CD8-positive, alpha-beta memory T cell (primary cell): Measurements from ENCODE around the gene TLR9. TPM values are rescaled to one million over a fixed set of nuclear protein-coding genes. Genes with fewer than 3 reads are reported as not detected.

ENCODE experiments used
- CTCF ChIA-PET: fragments of 350-600 bp; sonication (Branson Sonifier 250); formaldehyde crosslinking; loops from one replicate; lab custom pipeline; 2021; ENCODE audit warnings: antibody characterized with exemption; lab: Charles Lee
- POLR2A ChIA-PET: fragments of 350-600 bp; sonication (Branson Sonifier 250); formaldehyde crosslinking; loops from one replicate; lab custom pipeline; 2021; ENCODE audit warnings: antibody characterized with exemption; lab: Charles Lee
- DNase-seq, 5 donors: peaks; one replicate each; pipeline versions ENCODE4 v3.0.0 to v3.0.0-alpha.2; 2020 to 2022; ENCODE audit warnings: mixed read lengths in 1 of 5
- H3K27ac ChIP-seq: one replicate; pipeline ENCODE4 v1.7.0; 2013; ENCODE audit warnings: low read depth, mild to moderate bottlenecking, low read length, moderate library complexity
- H3K27me3 ChIP-seq: 2 replicates; pipeline ENCODE4 v1.7.0; 2013; ENCODE audit warnings: low read length, mild to moderate bottlenecking; ENCODE audit not compliant: insufficient read depth, poor library complexity, severe bottlenecking
- H3K36me3 ChIP-seq: 2 replicates; pipeline ENCODE4 v1.7.0; 2013; ENCODE audit warnings: mild to moderate bottlenecking, low read length, moderate library complexity; ENCODE audit not compliant: insufficient read depth
- H3K4me1 ChIP-seq: 2 replicates; pipeline ENCODE4 v1.7.0; 2013; ENCODE audit warnings: mild to moderate bottlenecking, low read length, moderate library complexity; ENCODE audit not compliant: insufficient read depth
- H3K4me3 ChIP-seq: 2 replicates; pipeline ENCODE4 v1.7.0; 2013; ENCODE audit warnings: mild to moderate bottlenecking, low read length
- H3K9me3 ChIP-seq: 2 replicates; pipeline ENCODE4 v1.7.0; 2013; ENCODE audit warnings: mild to moderate bottlenecking, low read length
- H3K27ac Mint-ChIP-seq, 8 donors: one replicate each; pipeline ENCODE4 v1.8.0; 2020 to 2021; ENCODE audit warnings: mixed read lengths in 8 of 8, mild to moderate bottlenecking in 6 of 8, inconsistent platforms in 3 of 8, moderate library complexity in 3 of 8
- H3K27me3 Mint-ChIP-seq, 2 donors: one replicate each; pipeline ENCODE4 v1.8.0; 2020 to 2021; ENCODE audit warnings: mixed read lengths in 2 of 2, mild to moderate bottlenecking in 1 of 2, moderate library complexity in 1 of 2
- H3K36me3 Mint-ChIP-seq, 3 donors: one replicate each; pipeline ENCODE4 v1.8.0; 2020 to 2021; ENCODE audit warnings: mixed read lengths in 3 of 3, inconsistent platforms in 1 of 3, mild to moderate bottlenecking in 1 of 3
- H3K4me1 Mint-ChIP-seq, 3 donors: one replicate each; pipeline ENCODE4 v1.8.0; 2020 to 2021; ENCODE audit warnings: mixed read lengths in 3 of 3, inconsistent platforms in 1 of 3, mild to moderate bottlenecking in 1 of 3
- H3K4me3 Mint-ChIP-seq, 7 donors: one replicate each; pipeline ENCODE4 v1.8.0; 2020 to 2021; ENCODE audit warnings: mixed read lengths in 7 of 7, mild to moderate bottlenecking in 6 of 7, moderate library complexity in 4 of 7, inconsistent platforms in 2 of 7
- H3K9me3 Mint-ChIP-seq, 5 donors: one replicate each; pipeline ENCODE4 v1.8.0; 2020 to 2022; ENCODE audit warnings: mixed read lengths in 5 of 5, mild to moderate bottlenecking in 3 of 5, moderate library complexity in 2 of 5, inconsistent platforms in 1 of 5
- polyA plus RNA-seq: library from polyadenylated mRNA; unstranded; fragments of 300-500 nt; fragmentation: Illumina TruSeq; gene quantifications from one replicate; pipeline ENCODE4 v1.2.3, GENCODE V29; 2021
- total RNA-seq, 2 experiments: library from RNA; stranded (reverse); gene quantifications; one replicate each; pipeline ENCODE4 v1.2.3, GENCODE V29; 2021

TLR9 gene
- total and polyA plus RNA-seq, 3 experiments from 2014 or later: 0.16 to 0.22 (median 0.16) TPM

DNA sequence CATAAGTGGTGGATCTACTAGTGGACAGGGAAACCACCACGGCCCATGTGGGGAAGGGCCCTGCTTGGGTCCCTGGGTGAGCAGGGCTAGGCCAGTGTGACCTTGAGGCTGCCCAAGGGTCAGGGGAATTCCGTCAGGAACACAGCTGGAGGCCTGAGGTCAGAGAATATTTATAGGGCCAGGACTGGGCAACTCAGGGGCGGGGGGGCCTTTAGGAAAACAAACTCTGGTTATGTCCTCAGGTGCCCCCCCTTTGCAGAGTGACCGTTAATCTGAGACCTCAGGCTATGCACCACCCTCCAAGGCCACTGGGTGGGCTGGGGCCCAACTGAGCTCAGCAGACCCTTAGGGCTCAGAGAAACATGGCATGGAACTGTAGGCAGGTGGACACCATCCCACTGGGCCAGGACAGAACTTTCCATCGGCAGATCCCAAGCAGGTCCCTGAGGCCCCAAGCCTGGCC, 11.0 kb upstream of the TLR9 start:
- Mint-ChIP-seq H3K4me1 (peaks cover 68 to 94% (median 87%) of the 10 kb centered on the region in 3 donors), H3K4me3 (peak overlapping the region in 6 of 7 donors; percentile 23 to 88 (median 53)), H3K36me3 (peaks cover 0 to 52% (median 5%) of the 10 kb centered on the region in 3 donors), H3K27me3 (peaks cover 0 to 2% of the 10 kb centered on the region in 2 donors), H3K9me3 (no peaks in the 10 kb centered on the region), H3K27ac (peak overlapping the region; percentile 58 to 88 (median 68))
- peaks cover 9% of the 10 kb centered on the region for H3K36me3 ChIP-seq
- H3K4me3 ChIP-seq: no peak overlapping the region
- no peaks in the 10 kb centered on the region for H3K27me3 ChIP-seq
- H3K9me3 ChIP-seq: no peaks in the 10 kb centered on the region
- peak in 1 of 5 donors; percentile 44 for DNase-seq
- POLR2A ChIA-PET: interaction anchor here (0.9 to 3.1 kb wide), 4 partner anchors 9 to 41 kb away, joined by 3 to 39 read pairs (median 10); partner anchors contain the start of genes PPM1M and WDR82
- peaks cover 81% of the 10 kb centered on the region for H3K4me1 ChIP-seq
- H3K27ac ChIP-seq: peak overlapping the region; percentile 16
- CTCF ChIA-PET: interaction anchor here (1.0 to 10.2 kb wide), 6 partner anchors 14 to 102 kb away, joined by 3 to 74 read pairs (median 40); partner anchors contain the start of genes TLR9 and WDR82

DNA sequence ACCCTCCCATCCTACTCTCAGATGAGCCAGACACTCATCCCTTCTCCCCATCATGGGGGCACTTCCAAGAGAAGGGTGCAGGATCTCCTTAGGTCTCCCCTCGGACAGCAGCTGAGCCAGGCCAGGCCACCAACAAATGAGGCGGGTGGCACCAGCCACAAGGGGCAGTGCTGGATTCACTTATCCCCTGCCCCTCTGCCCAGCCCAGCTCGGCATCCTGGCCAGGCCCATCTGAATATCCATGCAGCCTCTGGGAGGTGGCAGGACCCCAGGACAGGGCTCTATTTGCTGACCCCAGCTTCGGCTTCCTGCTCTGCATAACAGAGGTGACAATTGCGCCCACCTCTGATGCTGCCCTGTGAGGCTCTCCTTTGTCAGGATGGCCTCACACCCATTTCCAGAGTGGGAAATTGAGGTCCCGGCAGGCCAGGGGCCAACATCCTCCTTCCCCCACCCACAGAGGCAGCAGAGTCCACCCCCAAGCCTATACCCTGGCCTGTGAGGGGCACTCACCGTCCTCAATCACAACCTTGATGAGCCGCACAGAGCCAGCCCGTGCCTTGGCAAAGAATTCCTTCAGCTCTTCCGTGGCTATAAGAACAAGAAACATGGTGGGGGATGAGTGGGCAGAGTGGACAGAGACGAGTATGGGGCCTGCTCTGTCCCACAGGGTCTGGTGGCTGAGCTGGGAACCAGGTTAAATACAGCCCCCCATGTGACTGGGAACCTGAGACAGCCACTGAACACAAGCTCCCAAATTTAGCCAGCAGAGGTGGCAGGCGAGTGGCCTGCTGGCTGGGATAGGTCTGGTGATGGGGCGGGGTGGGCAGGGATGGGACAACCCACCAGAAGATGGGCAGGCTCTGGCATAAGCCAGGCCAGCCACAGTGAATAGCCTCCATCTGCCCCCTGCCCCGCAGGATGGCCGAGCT, 9.3 kb upstream of the TLR9 start:
- H3K36me3 ChIP-seq: peaks cover 26% of the 10 kb centered on the region

DNA sequence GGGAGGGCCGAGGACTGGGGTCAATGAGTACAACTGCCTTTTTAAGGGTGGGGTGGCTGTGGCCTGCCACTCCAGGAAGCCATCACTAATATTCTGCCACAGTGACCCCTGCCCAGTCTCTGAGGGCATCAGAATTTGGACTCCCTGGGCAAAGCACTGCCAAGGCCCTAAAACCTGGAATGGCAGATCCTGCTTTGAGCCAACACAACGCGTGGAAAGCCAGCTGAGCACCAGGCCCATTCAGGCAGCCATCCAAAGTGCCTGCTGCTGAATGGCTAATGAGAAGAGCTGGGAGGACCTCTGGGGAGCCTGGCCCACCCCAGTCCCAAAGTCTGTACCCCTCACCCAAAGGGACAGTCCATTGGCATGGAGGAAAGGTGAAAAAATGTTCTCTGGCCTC, 8.5 kb upstream of the TLR9 start:
- H3K4me1 Mint-ChIP-seq: peaks cover 51 to 81% (median 66%) of the 10 kb centered on the region in 3 donors
- peaks cover 0 to 71% (median 6%) of the 10 kb centered on the region in 3 donors for H3K36me3 Mint-ChIP-seq
- Histone ChIP-seq H3K4me3 (no peak overlapping the region), H3K27me3 (no peaks in the 10 kb centered on the region), H3K27ac (no peak overlapping the region), H3K36me3 (peaks cover 26% of the 10 kb centered on the region), H3K4me1 (peaks cover 66% of the 10 kb centered on the region), H3K9me3 (no peaks in the 10 kb centered on the region)
- ChIA-PET POLR2A (interaction anchor here (0.6 to 0.9 kb wide), 3 partner anchors 12 to 86 kb away, joined by 4 to 7 read pairs (median 4); partner anchors contain the start of gene WDR82), CTCF (interaction anchor here (0.9 to 8.7 kb wide), 7 partner anchors 11 to 121 kb away, joined by 3 to 74 read pairs (median 7); partner anchors contain the start of genes GLYCTK, TLR9 and WDR82)
- H3K27ac Mint-ChIP-seq: peak overlapping the region in 7 of 8 donors; percentile 40 to 95 (median 63)
- peak overlapping the region in 3 of 7 donors; percentile 7 to 48 (median 42) for H3K4me3 Mint-ChIP-seq
- peaks cover 0 to 2% of the 10 kb centered on the region in 2 donors for H3K27me3 Mint-ChIP-seq
- no peaks in the 10 kb centered on the region for H3K9me3 Mint-ChIP-seq
- peak in 1 of 5 donors; percentile 40 for DNase-seq

More for the DNA sequence above, 9.3 kb upstream of the TLR9 start:
- Histone ChIP-seq H3K27ac (no peak overlapping the region), H3K4me3 (no peak overlapping the region), H3K4me1 (peaks cover 68% of the 10 kb centered on the region), H3K9me3 (no peaks in the 10 kb centered on the region), H3K27me3 (no peaks in the 10 kb centered on the region)
- DNase-seq: peak in 1 of 5 donors; percentile 44
- peak overlapping the region; percentile 40 to 95 (median 78) for H3K27ac Mint-ChIP-seq
- POLR2A ChIA-PET: interaction anchor here (0.6 to 0.9 kb wide), 2 partner anchors 13 to 239 kb away, joined by 4 read pairs; no protein-coding TSS in a partner anchor
- H3K36me3 Mint-ChIP-seq: peaks cover 0 to 67% (median 7%) of the 10 kb centered on the region in 3 donors
- no peaks in the 10 kb centered on the region for H3K9me3 Mint-ChIP-seq
- H3K27me3 Mint-ChIP-seq: peaks cover 0 to 2% of the 10 kb centered on the region in 2 donors
- CTCF ChIA-PET: interaction anchor here (0.8 to 10.2 kb wide), 10 partner anchors 12 to 120 kb away, joined by 3 to 74 read pairs (median 5); partner anchors contain the start of genes GLYCTK, TLR9 and WDR82
- peak overlapping the region in 3 of 7 donors; percentile 7 to 72 (median 47) for H3K4me3 Mint-ChIP-seq
- peaks cover 56 to 88% (median 72%) of the 10 kb centered on the region in 3 donors for H3K4me1 Mint-ChIP-seq

DNA sequence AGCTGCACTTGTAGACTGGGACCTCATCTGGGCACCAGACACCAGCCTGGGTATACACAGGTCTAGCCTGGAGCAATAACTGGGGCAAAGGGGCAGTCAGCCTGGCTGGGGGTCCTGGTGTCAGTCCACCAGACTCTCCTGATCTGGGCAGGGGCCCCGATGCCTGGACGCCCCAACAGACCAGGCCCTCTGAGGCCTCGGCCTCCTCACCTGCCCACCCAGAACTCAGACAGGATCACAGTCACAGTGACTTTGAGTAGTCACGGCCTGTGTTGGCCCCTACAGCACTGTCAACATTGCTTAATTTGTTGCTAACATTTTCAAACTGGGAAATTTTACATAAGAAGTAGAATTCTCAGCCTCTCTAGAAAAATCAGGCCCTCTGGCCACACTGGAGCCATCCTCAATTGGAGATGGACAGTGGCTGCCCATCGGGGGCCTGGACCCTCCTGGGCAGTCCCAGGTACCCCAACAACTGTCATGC, 7.7 kb upstream of the TLR9 start:
- Mint-ChIP-seq H3K36me3 (peaks cover 0 to 70% (median 6%) of the 10 kb centered on the region in 3 donors), H3K27me3 (peaks cover 0 to 2% of the 10 kb centered on the region in 2 donors), H3K27ac (peak overlapping the region in 5 of 8 donors; percentile 17 to 60 (median 56)), H3K4me1 (peaks cover 46 to 75% (median 61%) of the 10 kb centered on the region in 3 donors), H3K9me3 (no peaks in the 10 kb centered on the region), H3K4me3 (peak overlapping the region in 1 of 7 donors; percentile 37)
- Histone ChIP-seq H3K27me3 (no peaks in the 10 kb centered on the region), H3K27ac (no peak overlapping the region), H3K4me3 (no peak overlapping the region), H3K36me3 (peaks cover 26% of the 10 kb centered on the region), H3K4me1 (peaks cover 62% of the 10 kb centered on the region), H3K9me3 (no peaks in the 10 kb centered on the region)
- ChIA-PET POLR2A (interaction anchor here (0.7 kb wide), 1 partner anchor 87 kb away, joined by 7 read pairs; no protein-coding TSS in a partner anchor), CTCF (interaction anchor here (0.8 to 5.3 kb wide), 13 partner anchors 9 to 214 kb away, joined by 3 to 115 read pairs (median 13); partner anchors contain the start of gene WDR82)
- DNase-seq: peak in 1 of 5 donors; percentile 43

DNA sequence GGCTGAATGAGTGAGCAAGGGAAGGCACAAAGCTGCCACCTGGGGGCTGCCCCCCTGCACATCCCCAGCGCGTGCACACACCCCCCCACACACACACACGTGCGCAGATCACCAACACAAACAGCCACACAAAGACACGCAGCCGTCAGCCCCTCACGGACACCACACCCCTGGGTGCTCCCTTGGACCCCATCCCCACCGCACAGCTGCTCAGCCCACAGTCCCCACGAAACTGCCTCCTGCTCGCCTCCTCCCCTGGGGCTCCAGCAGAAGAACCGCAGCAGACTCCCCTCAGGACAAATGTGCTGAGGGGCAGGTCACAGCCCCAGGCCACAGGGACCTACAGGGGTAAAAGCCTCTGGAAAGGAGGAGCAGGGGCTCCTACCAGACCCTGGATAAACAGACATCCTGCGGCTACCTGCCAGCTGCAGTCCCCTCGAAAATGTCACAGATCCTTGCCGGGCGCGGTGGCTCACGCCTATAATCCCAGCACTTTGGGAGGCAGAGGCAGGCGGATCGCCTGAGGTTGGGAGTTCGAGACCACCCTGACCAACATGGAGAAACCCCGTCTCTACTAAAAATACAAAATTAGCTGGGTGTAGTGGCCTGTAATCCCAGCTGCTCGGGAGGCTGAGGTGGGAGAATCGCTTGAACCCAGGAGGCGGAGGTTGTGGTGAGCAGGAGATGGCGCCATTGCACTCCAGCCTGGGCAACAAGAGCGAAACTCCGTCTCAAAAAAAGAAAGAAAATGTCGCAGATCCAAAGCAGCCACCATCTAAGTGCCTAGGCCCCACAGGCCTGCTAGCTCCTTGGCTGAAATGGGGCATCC, 7.0 kb upstream of the TLR9 start:
- H3K27me3 Mint-ChIP-seq: peaks cover 0 to 2% of the 10 kb centered on the region in 2 donors
- peak overlapping the region in 6 of 8 donors; percentile 35 to 93 (median 60) for H3K27ac Mint-ChIP-seq
- Histone ChIP-seq H3K27ac (no peak overlapping the region), H3K4me1 (peaks cover 55% of the 10 kb centered on the region), H3K27me3 (no peaks in the 10 kb centered on the region), H3K9me3 (no peaks in the 10 kb centered on the region), H3K36me3 (peaks cover 26% of the 10 kb centered on the region), H3K4me3 (no peak overlapping the region)
- H3K9me3 Mint-ChIP-seq: no peaks in the 10 kb centered on the region
- peak in 1 of 5 donors; percentile 44 for DNase-seq
- H3K4me3 Mint-ChIP-seq: peak overlapping the region in 2 of 7 donors; percentile 23 to 37
- peaks cover 0 to 77% (median 6%) of the 10 kb centered on the region in 3 donors for H3K36me3 Mint-ChIP-seq
- ChIA-PET POLR2A (interaction anchor here (0.6 to 1.0 kb wide), 2 partner anchors 69 to 107 kb away, joined by 3 to 4 read pairs; no protein-coding TSS in a partner anchor), CTCF (interaction anchor here (0.7 to 5.3 kb wide), 27 partner anchors 8 to 215 kb away, joined by 3 to 115 read pairs (median 9); partner anchors contain the start of genes GLYCTK, PPM1M and WDR82)
- H3K4me1 Mint-ChIP-seq: peaks cover 44 to 73% (median 58%) of the 10 kb centered on the region in 3 donors

DNA sequence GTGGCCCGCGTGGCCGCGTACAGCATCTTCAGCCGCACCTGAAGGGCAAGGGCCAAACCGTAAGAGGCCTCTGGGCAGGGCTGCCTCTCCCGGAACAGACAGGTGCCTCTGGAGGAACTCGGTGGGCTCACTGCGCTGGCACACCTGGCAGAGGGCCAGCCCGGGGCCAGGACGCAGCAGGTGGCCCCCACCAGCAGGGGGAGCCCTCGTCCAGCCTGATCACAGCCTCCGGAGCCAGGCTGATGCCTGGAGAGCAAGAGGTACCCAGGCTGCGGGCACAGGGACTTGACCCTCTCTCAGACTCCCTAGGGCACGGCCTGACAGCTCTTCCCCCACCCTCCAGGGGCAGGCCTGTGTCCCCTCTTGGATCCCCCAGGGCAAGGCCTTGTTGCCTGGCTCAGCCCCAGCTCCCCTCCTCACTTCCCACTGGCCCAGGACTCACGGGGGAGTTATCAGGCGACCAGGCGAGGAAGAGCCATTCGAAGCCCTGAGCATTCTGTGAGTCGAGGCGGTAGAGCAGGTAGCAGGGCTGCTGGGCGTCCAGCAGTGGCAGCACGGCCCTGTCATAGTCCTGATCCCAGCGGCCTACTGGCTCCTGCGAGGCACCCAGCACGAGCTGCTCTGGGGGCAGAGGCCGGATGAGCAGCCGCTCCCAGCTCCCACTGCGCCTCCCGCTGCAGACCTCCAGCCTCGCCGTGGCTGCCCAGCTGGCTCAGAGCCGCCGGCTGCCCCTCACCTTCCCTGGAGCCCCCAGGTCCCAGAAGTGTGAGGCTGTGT, 6.2 kb upstream of the TLR9 start:
- no peaks in the 10 kb centered on the region for H3K9me3 ChIP-seq
- DNase-seq: peak; percentile 81 to 90 (median 88)
- H3K36me3 Mint-ChIP-seq: peaks cover 0 to 79% (median 6%) of the 10 kb centered on the region in 3 donors
- no peak overlapping the region for H3K4me3 ChIP-seq
- peak overlapping the region; percentile 31 to 66 (median 59) for H3K4me3 Mint-ChIP-seq
- no peaks in the 10 kb centered on the region for H3K9me3 Mint-ChIP-seq
- H3K4me1 Mint-ChIP-seq: peaks cover 39 to 71% (median 53%) of the 10 kb centered on the region in 3 donors
- H3K27me3 ChIP-seq: no peaks in the 10 kb centered on the region
- H3K27me3 Mint-ChIP-seq: peaks cover 0 to 2% of the 10 kb centered on the region in 2 donors
- H3K27ac ChIP-seq: no peak overlapping the region
- ChIA-PET POLR2A (interaction anchor here (0.6 to 1.3 kb wide), 5 partner anchors 8 to 108 kb away, joined by 3 to 4 read pairs (median 3); no protein-coding TSS in a partner anchor), CTCF (interaction anchor here (0.7 to 5.3 kb wide), 33 partner anchors 9 to 230 kb away, joined by 3 to 115 read pairs (median 5); partner anchors contain the start of genes GLYCTK, PPM1M and WDR82)
- peaks cover 53% of the 10 kb centered on the region for H3K4me1 ChIP-seq
- H3K27ac Mint-ChIP-seq: peak overlapping the region; percentile 13 to 95 (median 86)
- peaks cover 26% of the 10 kb centered on the region for H3K36me3 ChIP-seq
